ENCODE data around the gene KIF1A.

Gene KIF1A

DNA sequence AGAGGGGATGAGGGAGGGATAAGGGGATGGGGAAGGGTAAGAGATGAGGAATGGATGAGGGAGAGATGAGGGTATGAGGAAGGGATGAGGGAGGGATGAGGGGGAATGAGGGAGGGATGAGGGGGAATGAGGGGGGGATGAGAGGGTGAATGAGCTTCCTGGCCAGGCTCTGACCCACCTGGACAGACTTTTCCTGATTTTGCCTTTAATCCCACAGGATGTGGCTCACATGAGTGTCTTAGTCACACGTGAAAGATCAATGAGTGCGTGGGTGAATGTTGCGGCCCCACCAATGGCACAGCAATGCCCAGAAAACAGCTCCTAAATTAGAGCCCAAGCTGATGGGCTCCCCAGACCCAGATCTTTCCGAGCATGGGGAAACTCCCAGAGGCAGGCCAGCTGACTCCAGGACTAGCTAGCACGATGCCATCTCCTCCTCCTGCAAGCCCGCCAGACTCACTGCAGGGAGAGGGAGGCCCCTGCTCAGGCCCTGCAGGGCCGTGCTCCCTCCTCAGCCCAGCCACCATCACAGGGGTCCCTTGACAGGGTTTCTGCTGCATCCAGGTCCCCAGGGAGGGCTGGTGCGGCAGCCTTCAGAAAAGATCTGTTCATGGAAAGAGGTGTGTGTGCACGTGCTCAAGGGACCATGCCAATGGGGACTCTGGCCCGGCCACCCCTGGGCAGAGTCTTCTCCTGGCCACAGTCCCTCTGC, 87.0 kb downstream of the KIF1A start:
- DNase-seq, result no peak

GRCh38 chr2:240732184-240732583, 87.8 kb downstream of the KIF1A start:
- no peak for DNase-seq

DNA sequence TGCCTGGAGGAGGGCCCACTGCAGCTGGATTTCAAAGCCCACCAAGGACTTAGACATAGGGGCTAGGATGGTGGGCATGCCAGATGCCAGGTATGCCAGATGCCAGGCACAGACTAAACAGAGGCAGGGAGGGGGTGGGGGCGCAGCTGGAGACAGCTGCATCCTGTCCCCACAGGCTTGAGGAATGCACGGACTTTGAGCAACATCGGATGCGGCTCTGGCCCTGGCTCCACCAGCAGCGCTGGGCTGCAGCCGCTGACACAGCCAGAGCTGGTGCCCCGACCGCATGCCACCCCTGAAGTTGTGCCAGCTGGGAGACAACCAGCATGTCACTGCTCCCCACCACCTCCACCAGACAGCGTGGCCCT, 88.9 kb downstream of the KIF1A start:
- no peak for DNase-seq

GRCh38 chr2:240730501-240731177, 89.4 kb downstream of the KIF1A start:
- DNase-seq, result no peak

- DNase-seq, result no peak
Measured at GRCh38 chr2:240728827-240729226, 91.2 kb downstream of the KIF1A start.

DNA sequence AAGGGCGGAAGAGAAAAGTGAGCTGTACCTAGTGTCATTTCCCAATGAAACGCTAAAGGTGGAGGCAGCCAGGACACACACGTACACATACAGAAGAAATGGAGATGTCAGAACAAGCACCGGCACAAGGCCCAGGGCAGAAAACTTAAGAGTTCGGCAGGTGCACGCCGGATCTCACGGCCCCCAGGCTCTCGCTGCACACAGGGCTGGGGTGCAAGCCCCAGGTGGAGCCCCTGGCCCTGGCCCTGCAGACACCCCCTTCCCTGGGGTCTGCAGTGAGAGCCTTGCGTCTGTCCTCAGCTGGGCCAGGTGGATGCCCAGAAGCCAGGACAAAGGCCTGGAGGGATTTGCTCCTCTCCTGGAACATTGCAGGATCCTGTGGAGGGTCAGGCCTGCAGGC, 91.7 kb downstream of the KIF1A start:
- DNase-seq, result no peak

- no peak for DNase-seq
Measured at GRCh38 chr2:240727913-240728312, 92.1 kb downstream of the KIF1A start.

- no peak for DNase-seq
Measured at GRCh38 chr2:240727439-240727838, 92.6 kb downstream of the KIF1A start.

DNA sequence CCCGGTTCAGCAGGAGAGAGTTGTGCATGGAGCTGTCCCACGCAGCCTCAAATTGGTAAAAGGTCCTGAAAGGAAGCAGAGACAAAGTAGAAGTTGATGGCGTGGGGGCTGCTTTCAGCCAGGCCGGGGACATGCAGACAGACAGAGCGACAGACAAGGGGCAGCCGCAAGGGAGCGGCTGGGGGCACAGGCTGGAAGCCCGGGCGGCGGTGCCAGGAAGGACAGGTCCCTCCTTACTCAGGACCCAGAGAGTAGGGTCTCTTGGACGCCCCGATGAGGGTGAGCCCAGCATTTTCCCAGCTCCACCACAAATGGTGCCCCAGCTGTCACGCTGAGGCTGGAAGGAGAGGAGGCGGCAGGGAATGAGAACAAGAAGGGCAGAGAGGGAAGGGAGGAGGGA, 93.1 kb downstream of the KIF1A start:
- DNase-seq, result no peak

- no peak for DNase-seq
Measured at GRCh38 chr2:240725671-240726070, 94.3 kb downstream of the KIF1A start.

- no peak for DNase-seq
Measured at GRCh38 chr2:240725266-240725665, 94.8 kb downstream of the KIF1A start.

GRCh38 chr2:240724431-240724830, 95.6 kb downstream of the KIF1A start:
- DNase-seq, result no peak

DNA sequence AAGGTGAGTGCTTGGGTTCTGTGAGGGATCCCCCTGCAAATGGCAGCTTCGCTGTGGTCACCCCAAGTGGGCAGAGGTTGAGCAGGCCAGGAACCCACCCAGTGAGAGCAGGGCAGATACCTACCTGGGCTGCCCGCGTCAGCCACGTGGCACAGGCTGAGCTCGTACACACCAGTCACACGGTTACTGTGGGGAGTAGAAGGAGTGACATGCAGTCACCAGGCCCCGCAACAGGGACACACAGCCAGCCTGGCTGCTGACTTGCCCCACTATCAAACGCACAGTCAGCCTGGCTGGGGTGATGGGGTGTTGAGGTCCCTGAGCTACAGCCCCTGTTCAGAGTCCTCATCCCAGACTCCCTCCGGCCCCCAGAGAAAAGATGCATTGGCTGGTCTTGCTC, 96.2 kb downstream of the KIF1A start:
- no peak for DNase-seq

DNA sequence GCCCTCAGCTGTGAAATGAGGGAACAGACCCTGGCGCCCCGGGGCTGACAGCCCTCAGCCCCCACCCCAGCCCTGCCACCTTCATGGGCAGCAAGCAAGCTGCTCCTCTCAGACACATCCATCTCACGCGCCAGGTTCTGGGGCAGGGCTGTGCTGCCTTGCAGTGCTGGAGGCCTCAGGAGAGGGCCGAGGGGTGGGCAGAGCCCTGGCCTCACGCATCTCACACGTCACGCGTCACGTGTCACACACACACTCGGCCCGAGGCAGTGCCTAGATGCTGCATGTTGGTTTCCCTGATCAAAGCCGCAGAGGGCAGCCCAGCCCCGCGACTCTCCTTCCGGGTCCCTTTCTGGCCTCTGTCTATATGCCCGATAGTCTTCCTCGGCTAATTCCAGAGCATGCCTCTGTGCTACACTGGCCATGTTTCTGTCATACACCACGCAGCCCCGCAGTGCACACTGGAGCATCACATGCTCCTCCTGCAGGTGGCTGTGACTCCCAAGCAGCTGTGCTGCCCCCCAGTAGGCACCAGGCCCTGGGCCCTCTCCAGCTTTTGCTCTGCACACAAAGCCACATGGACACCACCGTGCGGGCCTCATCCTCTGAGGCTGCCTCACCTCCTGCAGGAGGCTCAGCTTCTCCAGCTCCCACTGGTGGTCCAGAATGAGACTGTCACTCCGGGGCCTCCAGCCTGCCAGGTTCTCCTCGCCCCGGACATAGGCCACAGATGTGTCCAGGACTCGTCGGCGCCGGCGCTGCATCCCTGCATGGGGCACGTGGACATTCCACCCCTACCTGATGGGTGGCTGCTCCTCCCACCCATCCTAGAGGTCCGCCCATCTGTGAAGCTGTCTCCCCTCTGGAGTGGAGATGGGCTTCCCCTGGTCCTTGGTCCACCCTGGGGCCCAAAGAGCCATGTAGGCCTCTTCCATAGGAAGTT, 97.0 kb downstream of the KIF1A start:
- no peak for DNase-seq

DNA sequence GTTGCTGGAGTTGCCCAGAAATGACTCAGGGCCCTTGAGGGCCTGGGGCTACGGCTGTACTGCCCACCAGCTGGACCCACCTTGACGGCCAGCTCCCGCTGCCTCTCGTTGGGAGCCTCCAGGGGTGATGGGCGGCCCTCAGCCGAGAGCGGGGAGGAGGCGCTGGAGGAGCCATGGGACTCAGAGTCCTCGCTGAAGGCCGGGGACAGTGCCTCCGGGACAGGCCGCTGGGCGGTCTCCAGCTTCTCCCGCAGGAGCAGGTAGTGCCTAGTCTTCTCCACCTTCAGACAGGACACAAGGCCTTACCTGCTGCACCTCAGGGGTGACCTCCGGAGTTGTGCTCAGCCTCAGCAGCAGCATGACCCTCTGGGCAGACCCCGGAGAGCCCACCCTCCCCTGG, 97.6 kb downstream of the KIF1A start:
- no peak for DNase-seq

- DNase-seq, result no peak
Measured at GRCh38 chr2:240721596-240722180, 98.3 kb downstream of the KIF1A start.

GRCh38 chr2:240720686-240721595, 99.1 kb downstream of the KIF1A start:
- DNase-seq, result no peak

- DNase-seq, result no peak
Measured at GRCh38 chr2:240719676-240720545, 100.1 kb downstream of the KIF1A start.

GRCh38 chr2:240718896-240719490, 101.0 kb downstream of the KIF1A start:
- DNase-seq, result no peak

- no peak for DNase-seq
Measured at GRCh38 chr2:240717681-240718581, 102.1 kb downstream of the KIF1A start.
